Thyroid gland (tissue), 4 donors: ENCODE results near the gene MAST3. TPM values are rescaled to one million over a fixed set of nuclear protein-coding genes. Genes with fewer than 3 reads are reported as not detected.

Experiments used
- DNase-seq, 2 donors: peaks; one replicate each; pipeline ENCODE4 v3.0.0-alpha.2; 2019
- H3K27ac ChIP-seq, 3 donors: fragments of 200-600 bp; sonication (generic); 1 replicate in 2 of 3; 2 replicates in 1 of 3; pipeline ENCODE4 v1.5.1; 2016 to 2019; ENCODE audit warnings: mild to moderate bottlenecking in 1 of 3, moderate library complexity in 1 of 3
- H3K27me3 ChIP-seq: fragments of 200-600 bp; sonication (generic); one replicate; pipeline ENCODE4 v1.5.1; 2019
- H3K36me3 ChIP-seq, 2 donors: fragments of 200-600 bp; sonication (generic); one replicate each; pipeline ENCODE4 v1.5.1; 2016 to 2019
- H3K4me1 ChIP-seq, 2 donors: fragments of 200-600 bp; sonication (generic); one replicate each; pipeline ENCODE4 v1.5.1; 2017 to 2019
- H3K4me3 ChIP-seq, 3 donors: fragments of 200-600 bp; sonication (generic); replicated peaks in 1 of 3; 1 replicate in 2 of 3; 2 replicates in 1 of 3; pipeline ENCODE4 v1.5.1; 2016; ENCODE audit warnings: mild to moderate bottlenecking in 1 of 3
- H3K9me3 ChIP-seq: fragments of 200-600 bp; sonication (generic); one replicate; pipeline ENCODE4 v1.5.1; 2017
- POLR2A ChIP-seq, 2 donors: fragments of 450-650 bp; IDR thresholded peaks; one replicate each; pipeline ENCODE4 v1.6.1; 2017; ENCODE audit warnings: antibody characterized with exemption in 2 of 2, mild to moderate bottlenecking in 2 of 2, moderate library complexity in 1 of 2
- WGBS, 2 donors: methylation state at CpG; one replicate each; pipeline ENCODE4 v1.1.5; 2017; 5-methylcytosine and 5-hydroxymethylcytosine counted together
- intact Hi-C: fragments of 100-400 bp; cut with DNase I; formaldehyde crosslinking; loops from one replicate; pipeline ENCODE4 v1.15.1; 2023
- total RNA-seq, 4 donors: library from RNA; depleted of rRNA; stranded (reverse); fragments of >200 nt; gene quantifications; one replicate each; pipeline ENCODE4 v1.2.3, GENCODE V29; 2016
- TF ChIP-seq, protein P1 (sequence below), 6 experiments: fragments of 200-600 bp in 3 of 6; fragments of 450-650 bp in 3 of 6; sonication (generic) in 3 of 6; IDR thresholded peaks; one replicate each; pipeline ENCODE4 v1.5.1; 2016 to 2019; ENCODE audit warnings: antibody characterized with exemption in 6 of 6, mild to moderate bottlenecking in 2 of 6, inconsistent platforms in 1 of 6, moderate library complexity in 1 of 6

The MAST3 gene
- total RNA-seq, 4 donors from 2014 or later = 4.8 to 5.6 (median 5.0) TPM

DNA sequence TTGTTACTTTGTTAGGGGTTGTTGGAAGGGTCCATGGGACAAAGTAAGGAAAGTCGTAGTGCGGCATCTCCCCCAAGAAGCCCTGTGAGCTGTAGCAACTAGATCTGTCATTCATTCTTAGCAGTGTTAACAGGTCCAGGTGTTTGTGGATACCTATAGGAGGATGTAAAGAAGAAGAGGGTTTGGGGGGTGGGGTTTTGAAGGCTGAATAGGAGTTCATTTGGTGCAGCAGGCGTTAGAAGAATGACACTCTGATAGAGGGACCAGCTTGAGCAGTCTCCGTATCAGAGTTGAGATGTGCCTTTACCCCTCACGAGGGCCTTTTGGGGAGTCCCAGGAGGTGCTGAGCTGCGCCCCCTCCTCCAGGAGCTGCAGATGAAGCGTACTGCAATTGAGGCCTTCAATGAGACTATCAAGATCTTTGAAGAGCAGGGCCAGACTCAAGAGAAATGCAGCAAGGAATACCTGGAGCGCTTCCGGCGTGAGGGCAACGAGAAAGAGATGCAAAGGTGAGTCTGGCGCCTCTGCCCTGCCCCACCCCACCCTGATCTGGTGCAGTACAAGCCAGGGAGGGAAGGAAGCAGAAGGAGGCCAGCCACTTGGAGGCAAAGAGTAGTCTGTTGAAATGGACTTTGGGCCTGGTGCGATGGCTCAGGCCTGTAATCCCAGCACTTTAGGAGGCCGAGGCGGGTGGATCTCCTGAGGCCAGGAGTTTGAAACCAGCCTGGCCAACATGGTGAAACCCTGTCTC lies 68.4 kb downstream of the MAST3 start:
- 93 to 96% methylated on average over 15 of the region's 15 CpGs for WGBS, 2 donors
- TF ChIP-seq POLR2A (IDR thresholded peaks at IDR 0.05) = no peak
- TF ChIP-seq, protein P1, sequence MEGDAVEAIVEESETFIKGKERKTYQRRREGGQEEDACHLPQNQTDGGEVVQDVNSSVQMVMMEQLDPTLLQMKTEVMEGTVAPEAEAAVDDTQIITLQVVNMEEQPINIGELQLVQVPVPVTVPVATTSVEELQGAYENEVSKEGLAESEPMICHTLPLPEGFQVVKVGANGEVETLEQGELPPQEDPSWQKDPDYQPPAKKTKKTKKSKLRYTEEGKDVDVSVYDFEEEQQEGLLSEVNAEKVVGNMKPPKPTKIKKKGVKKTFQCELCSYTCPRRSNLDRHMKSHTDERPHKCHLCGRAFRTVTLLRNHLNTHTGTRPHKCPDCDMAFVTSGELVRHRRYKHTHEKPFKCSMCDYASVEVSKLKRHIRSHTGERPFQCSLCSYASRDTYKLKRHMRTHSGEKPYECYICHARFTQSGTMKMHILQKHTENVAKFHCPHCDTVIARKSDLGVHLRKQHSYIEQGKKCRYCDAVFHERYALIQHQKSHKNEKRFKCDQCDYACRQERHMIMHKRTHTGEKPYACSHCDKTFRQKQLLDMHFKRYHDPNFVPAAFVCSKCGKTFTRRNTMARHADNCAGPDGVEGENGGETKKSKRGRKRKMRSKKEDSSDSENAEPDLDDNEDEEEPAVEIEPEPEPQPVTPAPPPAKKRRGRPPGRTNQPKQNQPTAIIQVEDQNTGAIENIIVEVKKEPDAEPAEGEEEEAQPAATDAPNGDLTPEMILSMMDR (IDR thresholded peaks at IDR 0.05) = no peak
- Histone ChIP-seq H3K36me3 (peaks cover 30 to 52% of the 10 kb centered on the region in 2 donors), H3K4me1 (peaks cover under 1 to 7% of the 10 kb centered on the region in 2 donors), H3K9me3 (no peaks in the 10 kb centered on the region), H3K27ac (no peak overlapping the region), H3K4me3 (no peak overlapping the region), H3K27me3 (no peaks in the 10 kb centered on the region)
- no peak for DNase-seq
- intact Hi-C loops = no loop called here

DNA sequence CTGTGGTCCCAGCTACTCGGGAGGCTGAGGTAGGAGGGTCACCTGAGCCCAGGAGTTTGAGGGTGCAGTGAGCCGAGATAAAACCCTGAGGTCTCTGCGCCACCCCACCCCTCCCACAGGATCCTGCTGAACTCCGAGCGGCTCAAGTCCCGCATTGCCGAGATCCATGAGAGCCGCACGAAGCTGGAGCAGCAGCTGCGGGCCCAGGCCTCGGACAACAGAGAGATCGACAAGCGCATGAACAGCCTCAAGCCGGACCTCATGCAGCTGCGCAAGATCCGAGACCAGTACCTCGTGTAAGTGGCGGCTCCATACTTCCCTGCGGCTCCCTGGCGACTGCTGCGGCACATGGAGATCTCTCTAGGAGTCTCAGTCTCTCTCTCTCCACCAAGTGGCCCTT lies 69.4 kb downstream of the MAST3 start:
- Histone ChIP-seq H3K4me3 (no peak overlapping the region), H3K27me3 (no peaks in the 10 kb centered on the region), H3K36me3 (peaks cover 30 to 52% of the 10 kb centered on the region in 2 donors), H3K4me1 (no peaks in the 10 kb centered on the region), H3K27ac (no peak overlapping the region), H3K9me3 (no peaks in the 10 kb centered on the region)
- DNase-seq = no peak
- TF ChIP-seq, protein P1 (IDR thresholded peaks at IDR 0.05) = no peak
- TF ChIP-seq POLR2A (IDR thresholded peaks at IDR 0.05) = no peak
- intact Hi-C loops = no loop called here
- 90 to 99% methylated on average over 9 to 20 of the region's 21 CpGs for WGBS, 2 donors

DNA sequence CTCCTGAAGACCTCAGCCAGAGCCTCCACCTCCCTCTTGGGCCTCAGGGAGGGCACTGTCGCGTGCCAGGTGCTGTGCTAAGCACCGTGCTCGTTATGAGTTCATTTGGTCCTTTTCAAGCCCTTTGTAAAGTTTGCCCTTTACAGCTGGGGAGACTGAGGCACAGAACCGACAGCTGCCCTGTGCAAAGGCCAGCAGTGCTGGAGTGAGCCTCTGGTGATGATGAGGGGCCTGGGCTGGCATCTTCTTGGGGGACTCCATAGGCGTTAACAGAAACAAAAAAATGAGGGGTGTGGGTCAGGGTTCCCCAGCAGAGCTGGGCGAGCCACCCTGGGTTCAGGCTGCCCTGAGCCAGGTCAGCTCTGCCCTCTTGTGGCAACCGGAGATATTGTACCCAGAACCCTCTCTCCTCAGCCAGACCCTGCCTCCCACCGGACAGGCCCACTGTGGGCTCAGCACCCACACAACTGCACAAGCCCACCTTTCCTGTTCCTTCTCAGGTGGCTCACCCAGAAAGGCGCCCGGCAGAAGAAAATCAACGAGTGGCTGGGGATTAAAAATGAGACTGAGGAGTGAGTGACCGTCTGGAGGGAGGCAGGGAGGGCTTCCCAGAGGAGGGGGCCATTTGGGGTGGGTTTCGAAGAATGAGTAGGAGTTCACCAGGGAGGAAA lies 70.5 kb downstream of the MAST3 start:
- Histone ChIP-seq H3K9me3 (no peaks in the 10 kb centered on the region), H3K36me3 (peaks cover 24 to 43% of the 10 kb centered on the region in 2 donors), H3K4me1 (peaks cover 0 to 1% of the 10 kb centered on the region in 2 donors), H3K4me3 (no peak overlapping the region), H3K27ac (no peak overlapping the region), H3K27me3 (no peaks in the 10 kb centered on the region)
- 79 to 82% methylated on average over 10 to 13 of the region's 14 CpGs for WGBS, 2 donors
- TF ChIP-seq POLR2A (IDR thresholded peaks at IDR 0.05) = no peak
- TF ChIP-seq, protein P1 (IDR thresholded peaks at IDR 0.05) = peak in 5 of 6 experiments; percentile 19 to 69 (median 52)
- intact Hi-C loops = no loop called here
- peak; percentile 36 to 37 for DNase-seq

DNA sequence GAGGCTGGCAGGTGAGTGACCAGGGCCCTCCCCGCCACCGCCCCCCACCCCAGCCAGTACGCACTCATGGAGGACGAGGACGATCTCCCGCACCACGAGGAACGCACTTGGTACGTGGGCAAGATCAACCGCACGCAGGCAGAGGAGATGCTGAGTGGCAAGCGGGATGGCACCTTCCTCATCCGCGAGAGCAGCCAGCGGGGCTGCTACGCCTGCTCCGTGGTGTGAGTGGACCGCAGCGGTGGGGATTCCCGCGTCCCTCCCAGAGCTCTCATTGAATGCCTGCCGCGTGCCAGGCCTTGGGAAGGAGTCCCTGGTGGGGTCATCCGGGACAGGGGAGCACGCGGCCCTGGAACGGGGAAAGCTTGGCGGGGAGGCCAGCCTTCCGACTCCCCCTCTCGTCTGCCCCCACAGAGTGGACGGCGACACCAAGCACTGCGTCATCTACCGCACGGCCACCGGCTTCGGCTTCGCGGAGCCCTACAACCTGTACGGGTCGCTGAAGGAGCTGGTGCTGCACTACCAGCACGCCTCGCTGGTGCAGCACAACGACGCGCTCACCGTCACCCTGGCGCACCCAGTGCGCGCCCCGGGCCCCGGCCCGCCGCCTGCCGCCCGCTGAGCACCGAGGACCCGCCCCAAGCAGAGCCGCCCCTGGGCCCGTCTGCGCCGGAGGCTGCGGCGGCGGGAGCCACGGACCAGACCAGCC lies 71.2 kb downstream of the MAST3 start:
- no peak for DNase-seq
- Histone ChIP-seq H3K36me3 (peaks cover 20 to 37% of the 10 kb centered on the region in 2 donors), H3K4me1 (peaks cover 4 to 5% of the 10 kb centered on the region in 2 donors), H3K9me3 (no peaks in the 10 kb centered on the region), H3K27ac (no peak overlapping the region), H3K27me3 (no peaks in the 10 kb centered on the region), H3K4me3 (no peak overlapping the region)
- WGBS, 2 donors = 96 to 97% methylated on average over 44 to 55 of the region's 66 CpGs
- TF ChIP-seq, protein P1 (IDR thresholded peaks at IDR 0.05) = no peak
- TF ChIP-seq POLR2A (IDR thresholded peaks at IDR 0.05) = no peak
- intact Hi-C loops = no loop called here
